ENCODE data around the gene ZNF326.

ZNF326 gene, protein sequence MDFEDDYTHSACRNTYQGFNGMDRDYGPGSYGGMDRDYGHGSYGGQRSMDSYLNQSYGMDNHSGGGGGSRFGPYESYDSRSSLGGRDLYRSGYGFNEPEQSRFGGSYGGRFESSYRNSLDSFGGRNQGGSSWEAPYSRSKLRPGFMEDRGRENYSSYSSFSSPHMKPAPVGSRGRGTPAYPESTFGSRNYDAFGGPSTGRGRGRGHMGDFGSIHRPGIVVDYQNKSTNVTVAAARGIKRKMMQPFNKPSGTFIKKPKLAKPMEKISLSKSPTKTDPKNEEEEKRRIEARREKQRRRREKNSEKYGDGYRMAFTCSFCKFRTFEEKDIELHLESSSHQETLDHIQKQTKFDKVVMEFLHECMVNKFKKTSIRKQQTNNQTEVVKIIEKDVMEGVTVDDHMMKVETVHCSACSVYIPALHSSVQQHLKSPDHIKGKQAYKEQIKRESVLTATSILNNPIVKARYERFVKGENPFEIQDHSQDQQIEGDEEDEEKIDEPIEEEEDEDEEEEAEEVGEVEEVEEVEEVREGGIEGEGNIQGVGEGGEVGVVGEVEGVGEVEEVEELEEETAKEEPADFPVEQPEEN

GRCh38 chr1:89994805-89995597 lies at the start of gene ZNF326:
Gene ZNF326, plus strand, starts transcription at chr1:89995110. Its CDS starts 148 bp downstream, at chr1:89995258.
- peak; percentile 90 for DNase-seq

DNA sequence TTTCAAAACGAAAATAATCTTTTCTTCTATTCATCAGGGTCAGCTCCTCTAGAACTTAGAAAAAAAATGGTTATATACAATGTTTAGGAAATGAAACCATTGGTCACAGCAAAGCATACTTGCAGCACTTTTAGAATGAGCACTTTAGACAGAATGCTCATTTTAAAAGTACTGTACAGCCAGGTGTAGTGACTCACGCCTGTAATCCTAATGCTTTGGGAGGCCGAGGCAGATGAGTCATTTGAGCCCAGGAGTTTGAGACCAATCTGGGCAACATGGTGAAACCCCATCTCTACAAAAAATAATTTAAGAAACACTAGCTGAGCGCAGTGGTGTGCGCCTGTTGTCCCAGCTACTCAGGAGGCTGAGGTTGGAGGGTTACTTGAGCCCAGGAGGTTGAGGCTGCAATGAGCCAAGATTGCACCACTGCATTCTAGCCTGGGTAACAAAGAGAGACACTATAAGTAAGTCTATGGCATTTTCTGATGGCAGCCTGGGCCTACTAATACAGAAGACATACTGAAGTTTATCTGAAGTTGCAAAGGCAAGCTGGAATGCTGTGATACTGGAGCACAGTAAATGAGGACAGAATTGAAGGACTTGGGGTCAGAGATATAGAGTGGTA lies 48.9 kb upstream of the ZNF326 start:
- DNase-seq = no peak

- DNase-seq = no peak
Observed at GRCh38 chr1:89946532-89946931, 48.4 kb upstream of the ZNF326 start.

DNA sequence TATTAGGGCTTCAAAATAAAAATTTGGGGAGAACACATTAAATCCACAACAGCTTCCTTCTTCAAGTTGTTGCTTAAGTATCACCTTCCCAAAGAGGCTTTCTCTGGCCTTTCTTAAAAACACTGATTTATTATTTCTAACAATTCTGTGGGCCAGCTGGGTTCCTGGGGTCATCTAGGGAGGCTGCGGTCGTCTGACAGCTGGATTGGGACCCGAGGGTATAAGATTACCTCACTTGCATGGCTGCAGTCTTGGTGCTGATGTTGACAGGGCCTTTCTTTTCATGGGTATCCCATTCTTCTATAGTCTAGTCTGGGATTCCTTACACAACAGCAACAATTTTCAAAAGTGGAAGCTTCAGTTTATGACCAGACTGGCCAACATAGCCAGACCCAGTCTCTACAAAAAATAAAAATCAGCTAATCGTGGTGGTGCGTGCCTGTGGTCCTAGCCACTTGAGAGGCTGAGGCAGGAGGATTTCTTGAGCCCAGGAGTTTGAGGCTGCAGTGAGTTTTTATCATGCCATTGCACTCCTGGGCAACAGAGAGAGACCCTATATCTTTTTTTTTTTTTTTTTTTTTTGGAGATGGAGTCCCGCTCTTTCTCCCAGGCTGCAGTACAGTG lies 46.1 kb upstream of the ZNF326 start:
- no peak for DNase-seq

DNA sequence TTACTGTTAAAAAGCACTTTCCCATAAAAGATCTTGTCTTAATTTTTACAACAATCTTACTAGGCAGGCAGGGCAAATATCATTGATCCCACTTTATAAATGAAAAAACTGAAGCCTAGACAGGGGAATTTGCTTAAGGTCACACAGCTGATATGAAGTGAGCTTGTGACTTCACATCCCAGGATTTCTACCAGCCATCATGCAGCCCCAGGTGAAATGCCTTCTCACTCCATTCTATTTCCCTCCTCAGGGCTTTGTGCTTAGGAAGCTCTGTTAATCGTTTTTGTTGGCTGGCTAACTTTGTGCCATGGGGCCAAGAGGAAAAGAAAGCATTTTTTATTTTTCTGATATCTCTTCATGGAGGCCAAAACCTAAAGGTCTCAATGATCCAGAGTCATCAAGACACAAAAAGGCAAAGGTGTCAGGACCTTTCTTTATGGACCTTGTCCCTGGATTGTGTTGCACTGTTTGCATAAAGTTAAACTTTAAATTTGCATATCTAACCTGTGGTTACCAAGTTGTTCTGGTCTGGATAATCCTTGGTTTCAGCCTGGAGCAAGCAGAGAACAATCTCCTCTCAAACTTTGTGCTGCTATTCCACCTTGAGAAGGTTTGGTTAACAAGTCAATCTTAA lies 44.8 kb upstream of the ZNF326 start:
- no peak for DNase-seq

- no peak for DNase-seq
Observed at GRCh38 chr1:89950703-89951102, 44.2 kb upstream of the ZNF326 start.

GRCh38 chr1:89951766-89952604 lies 42.9 kb upstream of the ZNF326 start:
- DNase-seq = no peak

DNA sequence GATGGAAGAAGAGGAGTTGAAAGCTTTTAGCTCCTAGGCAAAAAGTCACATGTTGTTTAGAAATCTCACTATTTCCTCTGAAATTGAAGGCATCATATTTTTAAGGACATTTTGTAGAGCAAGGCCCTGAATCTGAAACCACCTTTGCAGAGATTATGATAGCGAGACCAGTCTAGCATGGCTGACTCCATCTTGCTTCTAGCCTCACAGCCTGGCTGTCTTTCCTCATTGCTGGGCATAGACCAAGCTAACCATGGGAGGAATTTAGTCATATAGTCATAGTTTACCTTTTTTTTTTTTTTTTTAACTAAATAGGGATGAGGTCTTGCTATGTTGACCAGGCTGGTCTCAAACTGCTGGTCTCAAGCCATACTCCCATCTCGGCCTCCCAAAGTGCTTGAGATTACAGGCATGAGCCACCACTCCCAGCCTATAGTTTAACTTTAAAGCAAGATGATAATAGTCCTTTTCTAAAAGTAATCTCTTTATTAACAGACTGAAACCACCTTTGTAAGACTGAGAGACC lies 42.2 kb upstream of the ZNF326 start:
- no peak for DNase-seq

GRCh38 chr1:89953131-89953626 lies 41.7 kb upstream of the ZNF326 start:
- no peak for DNase-seq

DNA sequence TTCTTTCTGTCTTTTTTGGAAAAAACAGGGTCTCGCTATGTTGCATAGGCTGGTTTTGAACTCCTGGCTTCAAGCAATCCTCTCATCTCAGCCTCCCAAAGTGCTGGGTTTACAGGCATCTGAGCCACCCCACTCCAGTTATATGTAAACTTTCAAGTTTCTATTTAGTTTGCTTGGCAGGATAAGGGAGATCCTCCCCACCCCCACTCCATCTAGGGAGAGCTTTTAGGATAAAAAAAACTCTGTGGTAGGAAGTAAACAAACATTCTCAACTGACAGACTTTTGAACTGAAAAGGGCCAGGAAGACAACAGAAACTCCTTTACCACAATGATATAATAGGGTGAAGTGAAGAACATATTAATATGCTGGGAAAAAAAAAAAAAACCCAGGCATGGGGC lies 41.0 kb upstream of the ZNF326 start:
- DNase-seq = no peak

GRCh38 chr1:89954401-89954800 lies 40.5 kb upstream of the ZNF326 start:
- DNase-seq = no peak

DNA sequence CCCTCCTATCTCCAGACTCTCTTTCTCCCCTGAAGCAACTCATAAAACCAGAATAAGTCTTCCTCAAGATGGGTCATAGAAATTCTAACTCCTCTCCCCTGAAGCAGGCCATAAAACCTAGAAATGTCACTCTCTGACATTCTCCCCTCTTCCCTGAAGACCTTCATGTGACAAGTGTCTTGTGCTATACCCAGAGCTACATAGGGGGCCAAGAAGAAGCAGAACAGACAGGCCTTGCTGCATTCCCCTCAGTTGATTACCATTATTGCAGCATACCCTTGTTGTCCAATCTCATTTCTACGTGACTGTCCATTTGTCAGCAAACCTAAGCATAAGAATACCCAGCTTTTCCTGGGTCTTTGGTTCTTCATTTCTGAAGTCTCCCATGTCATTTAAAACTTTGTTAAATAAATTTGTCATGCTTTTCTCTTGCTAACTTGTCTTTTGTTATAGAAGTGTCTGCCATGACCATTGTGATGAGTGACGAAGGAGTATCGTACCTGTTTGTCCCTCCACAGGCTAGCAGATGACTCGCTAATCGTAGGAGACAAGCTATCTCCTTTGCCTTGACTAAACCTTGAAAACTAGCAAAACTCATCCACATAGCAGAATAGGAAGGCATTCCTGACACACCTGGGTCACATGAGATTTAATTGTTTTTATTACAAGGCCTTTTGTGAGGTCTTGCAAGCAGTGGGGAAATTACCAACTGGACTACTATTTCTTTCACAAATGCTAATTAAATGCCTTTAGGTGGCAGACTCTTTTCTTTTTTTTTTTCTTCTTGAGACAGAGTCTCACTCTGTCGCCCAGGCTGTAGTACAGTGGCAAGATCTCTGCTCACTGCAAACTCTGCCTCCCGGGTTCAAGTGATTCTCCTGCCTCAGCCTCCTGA lies 39.4 kb upstream of the ZNF326 start:
- no peak for DNase-seq

DNA sequence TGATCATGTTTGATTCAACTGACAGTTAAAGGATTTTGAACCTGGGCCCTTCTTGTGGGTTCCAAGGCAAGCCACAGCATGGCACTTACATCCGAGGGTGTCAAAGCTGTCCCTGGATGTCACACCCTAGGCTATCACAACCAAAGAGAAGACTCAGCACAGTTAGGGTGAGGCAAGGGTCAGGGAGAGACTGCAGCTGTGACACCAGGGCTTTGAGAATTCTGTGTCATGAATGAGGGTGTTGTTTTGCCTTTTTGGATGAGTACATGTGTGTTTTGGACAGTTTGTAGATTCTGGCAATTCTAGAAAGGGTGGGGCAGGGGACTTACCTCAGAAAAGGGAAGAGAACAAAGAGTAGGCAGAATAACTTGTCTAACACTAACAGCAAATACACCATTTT lies 37.8 kb upstream of the ZNF326 start:
- DNase-seq = no peak

- DNase-seq = no peak
Observed at GRCh38 chr1:89958851-89959654, 35.9 kb upstream of the ZNF326 start.

- DNase-seq = no peak
Observed at GRCh38 chr1:89959719-89960118, 35.2 kb upstream of the ZNF326 start.

DNA sequence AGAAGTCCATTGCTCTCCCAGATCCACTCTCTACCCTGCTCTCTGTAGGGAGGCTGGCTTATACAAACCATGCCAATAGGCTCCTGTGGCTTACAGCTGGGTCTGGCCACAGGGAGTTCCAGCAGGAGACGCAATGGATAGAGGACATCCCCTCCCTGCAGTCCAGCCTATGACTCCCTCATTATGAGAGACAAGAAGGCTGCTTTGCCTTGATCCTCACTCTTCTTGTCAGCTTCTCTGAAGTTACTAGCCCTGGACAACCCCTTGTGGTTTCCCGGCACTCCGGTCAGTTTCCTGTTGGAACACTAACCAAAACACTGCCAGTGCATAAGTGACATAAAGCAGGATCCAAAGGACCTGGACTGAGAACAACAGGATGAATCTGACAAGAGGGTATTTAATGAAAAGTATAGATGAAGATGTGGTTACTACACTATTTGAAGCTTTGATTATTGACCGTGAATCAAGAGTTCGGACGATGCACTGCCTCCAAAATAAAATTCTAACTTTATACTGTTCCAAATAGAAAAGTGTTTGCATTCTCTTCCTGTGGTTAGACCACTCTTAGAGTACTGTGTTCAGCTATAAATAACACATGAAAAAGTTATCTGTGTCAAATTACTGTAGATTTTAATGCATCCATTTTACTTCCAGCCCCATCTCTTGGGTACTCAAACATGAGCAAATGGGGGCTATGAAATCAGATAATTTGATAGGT lies 32.7 kb upstream of the ZNF326 start:
- no peak for DNase-seq

GRCh38 chr1:89962742-89963075 lies 32.2 kb upstream of the ZNF326 start:
- no peak for DNase-seq

DNA sequence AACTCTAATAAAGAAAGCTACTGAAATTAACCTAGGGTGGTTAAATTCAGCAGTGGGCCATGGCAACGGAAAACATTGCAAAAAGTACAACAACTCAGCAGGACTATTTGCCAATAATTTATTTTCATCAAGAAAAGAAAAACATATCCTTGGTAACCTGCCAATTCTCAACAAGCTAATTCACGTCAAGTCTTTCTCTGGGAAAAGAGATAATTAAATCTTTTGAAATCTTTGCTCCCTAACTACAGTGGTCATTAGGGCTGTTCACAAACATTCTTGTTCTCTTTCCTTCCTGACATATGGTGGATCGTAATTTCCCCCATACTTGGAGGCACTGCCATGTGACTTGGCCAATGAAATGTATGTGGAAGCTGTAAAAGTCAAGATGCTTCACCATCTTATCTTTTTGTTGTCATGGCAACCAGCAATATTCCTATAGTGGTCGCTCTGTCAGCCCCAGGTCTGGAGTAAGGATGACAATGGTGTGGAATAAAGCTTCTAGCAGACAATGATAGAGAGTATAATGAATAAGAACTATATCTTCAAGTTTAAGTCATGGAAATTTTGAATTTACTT lies 29.6 kb upstream of the ZNF326 start:
- no peak for DNase-seq

Data from hippocampal formation (tissue), 2 donors.